Ascending aorta (tissue), 2 donors: ENCODE measurements around the gene B4GALNT4. TPM values are rescaled to one million over a fixed set of nuclear protein-coding genes. Genes with fewer than 3 reads are reported as not detected.

Source experiments
- DNase-seq, 2 donors: peaks; one replicate each; pipeline ENCODE4 v3.0.0-alpha.2; 2019; ENCODE audit warnings: low spot score in 2 of 2
- H3K27ac ChIP-seq, 2 donors: fragments of 200-600 bp; sonication (generic); one replicate each; pipeline ENCODE4 v1.5.1; 2016 to 2017; ENCODE audit warnings: mild to moderate bottlenecking in 1 of 2
- H3K27me3 ChIP-seq: fragments of 200-600 bp; sonication (generic); one replicate; pipeline ENCODE4 v1.5.1; 2017
- H3K36me3 ChIP-seq, 2 donors: fragments of 200-600 bp; sonication (generic); one replicate each; pipeline ENCODE4 v1.5.1; 2016
- H3K4me1 ChIP-seq, 2 donors: fragments of 200-600 bp; sonication (generic); one replicate each; pipeline ENCODE4 v1.5.1; 2016 to 2017; ENCODE audit warnings: mild to moderate bottlenecking in 1 of 2
- H3K4me3 ChIP-seq, 2 donors: fragments of 200-600 bp; sonication (generic); one replicate each; pipeline ENCODE4 v1.5.1; 2016 to 2017; ENCODE audit warnings: mild to moderate bottlenecking in 1 of 2
- H3K9me3 ChIP-seq, 2 donors: fragments of 200-600 bp; sonication (generic); one replicate each; pipeline ENCODE4 v1.5.1; 2016
- intact Hi-C: fragments of 100-400 bp; cut with DNase I; formaldehyde crosslinking; loops from one replicate; pipeline ENCODE4 v1.15.1; 2023
- total RNA-seq: library from RNA; depleted of rRNA; stranded (reverse); fragments of >200 nt; gene quantifications from one replicate; pipeline ENCODE4 v1.1.0, GENCODE V29; 2016
- TF ChIP-seq, protein P1 (sequence below), 3 experiments: fragments of 200-600 bp in 2 of 3; fragments of 450-650 bp in 1 of 3; sonication (generic) in 2 of 3; IDR thresholded peaks; one replicate each; pipeline ENCODE4 v1.5.1; 2016 to 2019; ENCODE audit warnings: antibody characterized with exemption in 3 of 3, mild to moderate bottlenecking in 1 of 3, moderate library complexity in 1 of 3

Gene B4GALNT4
- total RNA-seq, 1 donor from 2014 or later, result not detected

DNA sequence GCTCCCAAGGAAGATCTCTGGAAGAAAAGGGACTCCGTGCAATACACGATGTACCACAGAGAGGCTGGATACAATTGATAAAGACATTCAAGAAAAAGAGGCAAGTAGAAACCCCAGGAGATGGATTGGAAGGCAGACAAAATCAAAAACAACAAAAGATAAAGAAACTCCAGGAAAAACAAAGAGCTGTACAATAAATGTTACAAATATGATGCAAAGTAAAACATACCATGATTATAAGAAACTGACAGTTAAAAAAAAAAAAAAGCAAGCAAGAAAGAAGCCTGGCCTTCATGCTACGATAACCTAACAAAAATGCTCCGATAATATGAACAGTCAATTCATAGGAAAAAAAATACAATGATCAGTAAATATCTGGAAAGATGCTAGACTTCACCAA is 56.0 kb downstream of the B4GALNT4 start:
- Histone ChIP-seq H3K27ac (no peak overlapping the region), H3K4me1 (no peaks in the 10 kb centered on the region), H3K9me3 (no peaks in the 10 kb centered on the region), H3K4me3 (no peak overlapping the region), H3K27me3 (no peaks in the 10 kb centered on the region), H3K36me3 (no peaks in the 10 kb centered on the region)
- intact Hi-C loops, result no loop called here
- DNase-seq, result no peak
- TF ChIP-seq, protein P1, sequence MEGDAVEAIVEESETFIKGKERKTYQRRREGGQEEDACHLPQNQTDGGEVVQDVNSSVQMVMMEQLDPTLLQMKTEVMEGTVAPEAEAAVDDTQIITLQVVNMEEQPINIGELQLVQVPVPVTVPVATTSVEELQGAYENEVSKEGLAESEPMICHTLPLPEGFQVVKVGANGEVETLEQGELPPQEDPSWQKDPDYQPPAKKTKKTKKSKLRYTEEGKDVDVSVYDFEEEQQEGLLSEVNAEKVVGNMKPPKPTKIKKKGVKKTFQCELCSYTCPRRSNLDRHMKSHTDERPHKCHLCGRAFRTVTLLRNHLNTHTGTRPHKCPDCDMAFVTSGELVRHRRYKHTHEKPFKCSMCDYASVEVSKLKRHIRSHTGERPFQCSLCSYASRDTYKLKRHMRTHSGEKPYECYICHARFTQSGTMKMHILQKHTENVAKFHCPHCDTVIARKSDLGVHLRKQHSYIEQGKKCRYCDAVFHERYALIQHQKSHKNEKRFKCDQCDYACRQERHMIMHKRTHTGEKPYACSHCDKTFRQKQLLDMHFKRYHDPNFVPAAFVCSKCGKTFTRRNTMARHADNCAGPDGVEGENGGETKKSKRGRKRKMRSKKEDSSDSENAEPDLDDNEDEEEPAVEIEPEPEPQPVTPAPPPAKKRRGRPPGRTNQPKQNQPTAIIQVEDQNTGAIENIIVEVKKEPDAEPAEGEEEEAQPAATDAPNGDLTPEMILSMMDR (IDR thresholded peaks at IDR 0.05), result no peak

DNA sequence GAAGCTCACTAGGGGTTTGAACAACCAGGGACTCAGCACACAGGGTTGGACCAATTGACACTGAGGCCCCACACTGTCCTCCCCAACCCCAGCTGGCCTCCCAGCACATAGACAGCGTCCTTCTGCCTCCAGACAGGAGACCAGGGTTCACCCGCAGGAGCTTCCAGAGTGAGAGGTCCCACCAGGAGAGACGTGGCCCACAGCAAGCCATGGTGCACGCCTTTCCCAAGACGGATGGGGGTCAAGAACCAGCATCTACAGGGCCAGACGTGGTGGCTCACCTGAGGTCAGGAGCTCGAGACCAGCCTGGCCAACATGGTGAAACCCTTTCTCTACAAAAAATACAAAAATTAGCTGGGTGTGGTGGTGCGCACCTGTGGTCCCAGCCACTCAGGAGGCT is 57.6 kb downstream of the B4GALNT4 start:
- DNase-seq, result no peak
- no peaks in the 10 kb centered on the region for H3K27me3 ChIP-seq
- TF ChIP-seq, protein P1 (IDR thresholded peaks at IDR 0.05), result no peak

DNA sequence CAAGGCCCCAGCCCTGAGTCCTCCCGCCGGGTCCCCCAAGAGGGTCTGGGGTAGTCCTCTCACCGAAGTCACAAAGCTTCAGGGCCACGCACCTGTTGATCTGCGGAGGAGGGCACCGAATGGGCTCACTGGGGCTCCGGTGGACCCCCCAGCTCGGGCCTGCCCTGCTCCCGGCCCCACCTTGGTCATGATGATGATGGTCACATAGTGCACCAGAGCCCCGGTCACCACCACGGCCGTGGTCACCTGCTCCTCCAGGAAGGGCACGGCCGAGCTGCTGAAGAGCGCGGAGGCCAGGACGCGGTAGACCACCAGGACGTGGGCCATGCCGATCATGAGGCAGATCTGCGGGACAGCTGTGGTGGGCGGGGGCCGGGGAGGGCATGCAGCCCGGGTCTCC is 59.0 kb downstream of the B4GALNT4 start:
- DNase-seq, result no peak
- no peak overlapping the region for H3K4me3 ChIP-seq
- H3K36me3 ChIP-seq, result no peaks in the 10 kb centered on the region
- H3K27me3 ChIP-seq, result no peaks in the 10 kb centered on the region
- TF ChIP-seq, protein P1 (IDR thresholded peaks at IDR 0.05), result no peak
- intact Hi-C loops, result no loop called here
- no peak overlapping the region for H3K27ac ChIP-seq
- no peaks in the 10 kb centered on the region for H3K4me1 ChIP-seq
- no peaks in the 10 kb centered on the region for H3K9me3 ChIP-seq

More for the DNA sequence above, 57.6 kb downstream of the B4GALNT4 start:
- Histone ChIP-seq H3K4me3 (no peak overlapping the region), H3K27ac (no peak overlapping the region), H3K9me3 (no peaks in the 10 kb centered on the region), H3K4me1 (no peaks in the 10 kb centered on the region), H3K36me3 (no peaks in the 10 kb centered on the region)
- intact Hi-C loops, result no loop called here

DNA sequence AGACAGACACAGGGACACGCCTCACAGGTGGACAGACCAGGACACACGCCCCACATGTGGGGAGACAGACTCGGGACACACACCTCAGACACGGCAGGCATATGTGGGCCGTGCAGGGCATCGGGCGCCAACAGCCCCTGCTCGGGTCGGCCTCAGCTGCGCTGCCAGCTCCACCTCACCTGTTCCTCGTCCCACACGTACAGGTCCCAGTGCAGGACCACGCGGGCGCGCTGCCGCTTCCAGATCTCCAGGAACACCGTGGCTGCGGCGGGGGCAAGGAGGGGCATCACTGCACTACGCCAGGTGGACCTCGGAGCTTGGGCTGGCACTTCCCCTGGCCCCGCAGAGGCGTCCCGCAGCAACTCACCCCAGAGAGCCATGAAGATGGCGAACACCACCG is 60.1 kb downstream of the B4GALNT4 start:
- H3K4me1 ChIP-seq, result no peaks in the 10 kb centered on the region
- no peaks in the 10 kb centered on the region for H3K36me3 ChIP-seq
- TF ChIP-seq, protein P1 (IDR thresholded peaks at IDR 0.05), result no peak
- no peak for DNase-seq
- intact Hi-C loops, result no loop called here
- no peak overlapping the region for H3K27ac ChIP-seq
- H3K9me3 ChIP-seq, result no peaks in the 10 kb centered on the region
- H3K27me3 ChIP-seq, result no peaks in the 10 kb centered on the region
- no peak overlapping the region for H3K4me3 ChIP-seq

DNA sequence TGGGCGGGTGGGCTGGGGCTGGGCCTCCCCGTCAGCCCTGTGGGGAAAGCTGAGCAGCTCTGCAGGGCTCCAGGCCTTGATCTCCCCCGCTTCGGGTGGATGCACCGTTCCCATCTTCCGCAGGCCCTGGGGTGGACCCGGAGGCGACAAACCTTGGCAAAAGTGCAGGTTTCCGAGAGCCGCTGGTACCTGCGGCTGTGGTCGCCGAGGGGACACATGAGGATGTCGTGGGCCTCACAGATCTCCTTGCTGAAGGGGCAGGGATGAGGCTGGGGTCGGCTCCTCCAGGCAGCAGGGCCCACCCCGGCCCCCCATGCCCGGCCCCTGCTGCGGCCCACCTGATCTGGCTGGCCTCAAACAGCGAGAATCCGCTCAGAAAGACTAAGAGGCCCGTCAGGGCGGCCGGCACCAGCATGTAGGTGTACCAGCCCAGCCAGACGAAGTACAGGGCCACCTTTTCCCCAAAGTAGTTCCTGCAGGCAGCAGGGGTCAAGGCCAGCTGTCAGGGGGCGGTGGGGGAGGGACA is 60.7 kb downstream of the B4GALNT4 start:
- no peaks in the 10 kb centered on the region for H3K9me3 ChIP-seq
- H3K27me3 ChIP-seq, result no peaks in the 10 kb centered on the region
- H3K27ac ChIP-seq, result no peak overlapping the region
- H3K4me1 ChIP-seq, result no peaks in the 10 kb centered on the region
- intact Hi-C loops, result no loop called here
- TF ChIP-seq, protein P1 (IDR thresholded peaks at IDR 0.05), result no peak
- DNase-seq, result no peak
- no peaks in the 10 kb centered on the region for H3K36me3 ChIP-seq
- H3K4me3 ChIP-seq, result no peak overlapping the region

Other genes with a start within 250 kb of the B4GALNT4 start
- not detected for gene SCGB1C1, start 176.4 kb upstream of the B4GALNT4 start, total RNA-seq
- 42.3 TPM for gene BET1L, start 162.1 kb upstream of the B4GALNT4 start, total RNA-seq
- gene RIC8A, start 161.8 kb upstream of the B4GALNT4 start, total RNA-seq, result 102 TPM
- 69.9 TPM for gene SIRT3, start 133.2 kb upstream of the B4GALNT4 start, total RNA-seq
- gene PSMD13, start 132.5 kb upstream of the B4GALNT4 start, total RNA-seq, result 50.2 TPM
- not detected for gene NLRP6, start 91.1 kb upstream of the B4GALNT4 start, total RNA-seq
- gene PGGHG, start 80.4 kb upstream of the B4GALNT4 start, total RNA-seq, result 155 TPM
- gene IFITM5, start 70.0 kb upstream of the B4GALNT4 start, total RNA-seq, result not detected
- gene IFITM2, start 61.7 kb upstream of the B4GALNT4 start, total RNA-seq, result 1,131 TPM
- 650 TPM for gene IFITM1, start 55.5 kb upstream of the B4GALNT4 start, total RNA-seq
- 1,421 TPM for gene IFITM3, start 48.6 kb upstream of the B4GALNT4 start, total RNA-seq
- gene PKP3, start 24.7 kb downstream of the B4GALNT4 start, total RNA-seq, result not detected
- 121 TPM for gene SIGIRR, start 45.5 kb downstream of the B4GALNT4 start, total RNA-seq
- gene ANO9, start 72.5 kb downstream of the B4GALNT4 start, total RNA-seq, result 4.0 TPM
- 185 TPM for gene PTDSS2, start 80.8 kb downstream of the B4GALNT4 start, total RNA-seq
- 649 TPM for gene RNH1, start 137.7 kb downstream of the B4GALNT4 start, total RNA-seq
- 21.6 TPM for gene HRAS, start 166.1 kb downstream of the B4GALNT4 start, total RNA-seq
- not detected for gene LRRC56, start 168.0 kb downstream of the B4GALNT4 start, total RNA-seq
- 1.1 TPM for gene LMNTD2, start 191.2 kb downstream of the B4GALNT4 start, total RNA-seq
- 3.5 TPM for gene RASSF7, start 191.5 kb downstream of the B4GALNT4 start, total RNA-seq
- 25.4 TPM for gene PHRF1, start 207.0 kb downstream of the B4GALNT4 start, total RNA-seq
- gene IRF7, start 246.5 kb downstream of the B4GALNT4 start, total RNA-seq, result 44.6 TPM